ENCODE results near the gene GTF3C2.

Gene GTF3C2

GRCh38 chr2:27377618-27378095, 21.1 kb upstream of the GTF3C2 start:
- Mint-ChIP-seq H3K36me3 (peaks cover 59% of the 10 kb centered on the region), H3K4me3 (no peak overlapping the region), H3K27me3 (no peaks in the 10 kb centered on the region), H3K27ac (no peak overlapping the region), H3K4me1 (peaks cover 49% of the 10 kb centered on the region), H3K9me3 (no peaks in the 10 kb centered on the region)
- CTCF ChIA-PET: no interaction called here
- no peak for DNase-seq

GRCh38 chr2:27376866-27377617, 20.5 kb upstream of the GTF3C2 start:
- Mint-ChIP-seq H3K36me3 (peaks cover 60% of the 10 kb centered on the region), H3K27me3 (no peaks in the 10 kb centered on the region), H3K4me3 (no peak overlapping the region), H3K9me3 (no peaks in the 10 kb centered on the region), H3K4me1 (peaks cover 55% of the 10 kb centered on the region), H3K27ac (peak overlapping the region; percentile 63)
- CTCF ChIA-PET: interaction anchor here (0.6 kb wide), 1 partner anchor 32 kb away, joined by 3 read pairs; no protein-coding TSS in a partner anchor
- no peak for DNase-seq

GRCh38 chr2:27376151-27376865, 19.7 kb upstream of the GTF3C2 start:
- Mint-ChIP-seq H3K4me3 (no peak overlapping the region), H3K36me3 (peaks cover 57% of the 10 kb centered on the region), H3K27ac (peak overlapping the region; percentile 63), H3K4me1 (peaks cover 59% of the 10 kb centered on the region), H3K9me3 (no peaks in the 10 kb centered on the region), H3K27me3 (no peaks in the 10 kb centered on the region)
- CTCF ChIA-PET: no interaction called here
- DNase-seq: no peak

DNA sequence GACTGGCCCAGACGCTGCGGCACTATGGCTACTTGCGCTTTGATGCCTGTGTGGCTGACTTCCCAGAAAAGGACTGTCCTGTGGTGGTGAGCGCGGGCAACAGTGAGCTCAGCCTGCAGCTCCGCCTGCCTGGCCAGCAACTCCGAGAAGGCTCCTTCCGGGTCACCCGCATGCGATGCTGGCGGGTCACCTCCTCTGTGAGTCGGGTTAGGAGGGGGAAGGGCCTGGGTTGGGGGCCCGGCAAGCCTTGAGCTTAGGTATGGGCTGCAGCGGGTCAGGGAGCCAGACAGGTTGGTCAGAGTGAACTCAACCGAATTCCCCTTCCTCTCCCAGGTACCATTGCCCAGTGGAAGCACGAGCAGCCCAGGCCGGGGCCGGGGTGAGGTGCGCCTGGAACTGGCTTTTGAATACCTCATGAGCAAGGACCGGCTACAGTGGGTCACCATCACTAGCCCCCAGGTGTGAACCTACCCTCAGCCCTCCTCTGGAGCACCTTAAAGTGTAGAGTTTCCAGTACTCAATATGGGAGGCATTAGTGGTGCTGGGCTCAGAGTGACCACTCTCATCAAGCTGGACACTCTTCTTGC, 19.0 kb upstream of the GTF3C2 start:
- Mint-ChIP-seq H3K27ac (no peak overlapping the region), H3K27me3 (no peaks in the 10 kb centered on the region), H3K36me3 (peaks cover 54% of the 10 kb centered on the region), H3K9me3 (no peaks in the 10 kb centered on the region), H3K4me3 (no peak overlapping the region), H3K4me1 (peaks cover 54% of the 10 kb centered on the region)
- no peak for DNase-seq
- CTCF ChIA-PET: no interaction called here

- H3K36me3 Mint-ChIP-seq: peaks cover 57% of the 10 kb centered on the region
- no peak overlapping the region for H3K27ac Mint-ChIP-seq
- CTCF ChIA-PET: no interaction called here
- no peak for DNase-seq
- H3K4me1 Mint-ChIP-seq: peaks cover 50% of the 10 kb centered on the region
- no peaks in the 10 kb centered on the region for H3K27me3 Mint-ChIP-seq
- no peak overlapping the region for H3K4me3 Mint-ChIP-seq
- H3K9me3 Mint-ChIP-seq: no peaks in the 10 kb centered on the region
Observed at GRCh38 chr2:27373567-27373966, 17.0 kb upstream of the GTF3C2 start.

DNA sequence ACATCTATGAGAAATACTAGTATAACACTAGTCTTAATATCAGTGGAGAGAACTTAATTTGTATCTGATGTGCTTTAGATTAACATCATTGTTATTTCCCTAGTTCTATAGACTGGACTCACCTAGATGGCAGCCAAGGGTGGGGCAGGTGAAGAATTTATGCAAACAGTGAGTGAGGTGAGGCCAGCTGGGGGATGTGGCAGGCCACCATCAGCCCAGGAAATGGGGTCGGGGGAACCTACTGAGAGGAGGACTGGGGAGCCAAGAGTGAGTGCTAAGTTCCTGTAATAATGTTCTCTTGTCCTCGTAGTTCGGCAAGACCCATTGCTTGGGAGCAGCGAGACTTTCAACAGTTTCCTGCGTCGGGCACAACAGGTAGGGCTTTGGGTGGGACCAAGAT, 16.4 kb upstream of the GTF3C2 start:
- Mint-ChIP-seq H3K36me3 (peaks cover 62% of the 10 kb centered on the region), H3K27ac (peak overlapping the region; percentile 80), H3K27me3 (no peaks in the 10 kb centered on the region), H3K9me3 (no peaks in the 10 kb centered on the region), H3K4me1 (peaks cover 51% of the 10 kb centered on the region), H3K4me3 (peak overlapping the region; percentile 47)
- peak; percentile 46 for DNase-seq
- CTCF ChIA-PET: interaction anchor here (1.8 kb wide), 1 partner anchor 310 kb away, joined by 5 read pairs; no protein-coding TSS in a partner anchor

DNA sequence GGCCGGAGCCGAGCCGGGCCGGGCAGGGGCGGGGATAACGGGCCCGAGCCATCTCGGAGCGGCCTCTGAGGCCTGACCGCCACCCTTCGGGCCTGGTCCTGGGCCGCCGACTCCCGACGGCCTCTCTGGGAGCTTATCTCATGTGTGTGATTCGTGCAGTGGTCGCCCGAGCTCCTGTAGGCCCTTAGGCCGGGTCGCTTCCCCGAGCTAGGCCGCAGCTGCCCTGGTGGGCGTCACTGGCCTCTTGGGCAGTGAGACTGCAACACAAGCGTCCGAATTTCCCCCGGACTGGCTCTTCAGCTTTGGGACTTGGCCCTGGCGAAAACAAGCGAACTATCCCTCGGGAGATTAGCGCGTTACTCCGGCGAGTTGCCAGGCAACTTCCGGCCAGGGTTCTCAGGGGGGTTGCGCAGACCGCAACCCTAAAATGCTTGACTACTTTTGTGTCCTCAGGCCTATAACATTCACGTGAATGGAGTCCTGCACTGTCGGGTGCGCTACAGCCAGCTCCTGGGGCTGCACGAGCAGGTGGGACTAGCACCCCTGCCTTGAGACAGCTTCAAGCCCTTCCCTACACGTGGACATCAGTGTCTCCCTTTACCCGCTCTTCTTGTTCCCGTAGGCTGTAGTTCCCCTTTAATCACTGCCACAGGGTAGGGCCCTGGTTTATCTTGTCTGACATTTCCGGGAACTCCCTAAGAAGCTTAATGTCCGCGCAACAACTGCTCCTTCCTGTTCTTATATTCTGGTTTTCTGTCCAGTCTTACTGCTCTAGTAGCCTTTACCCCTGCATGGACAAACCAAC, 14.5 kb upstream of the GTF3C2 start:
- peaks cover 52% of the 10 kb centered on the region for H3K4me1 Mint-ChIP-seq
- no peaks in the 10 kb centered on the region for H3K9me3 Mint-ChIP-seq
- DNase-seq: peak; percentile 47
- peaks cover 65% of the 10 kb centered on the region for H3K36me3 Mint-ChIP-seq
- no peaks in the 10 kb centered on the region for H3K27me3 Mint-ChIP-seq
- H3K4me3 Mint-ChIP-seq: peak overlapping the region; percentile 98
- peak overlapping the region; percentile 93 for H3K27ac Mint-ChIP-seq
- CTCF ChIA-PET: interaction anchor here (0.7 to 2.8 kb wide), 5 partner anchors 9 to 312 kb away, joined by 3 to 14 read pairs (median 5); partner anchors contain the start of gene ZNF513

DNA sequence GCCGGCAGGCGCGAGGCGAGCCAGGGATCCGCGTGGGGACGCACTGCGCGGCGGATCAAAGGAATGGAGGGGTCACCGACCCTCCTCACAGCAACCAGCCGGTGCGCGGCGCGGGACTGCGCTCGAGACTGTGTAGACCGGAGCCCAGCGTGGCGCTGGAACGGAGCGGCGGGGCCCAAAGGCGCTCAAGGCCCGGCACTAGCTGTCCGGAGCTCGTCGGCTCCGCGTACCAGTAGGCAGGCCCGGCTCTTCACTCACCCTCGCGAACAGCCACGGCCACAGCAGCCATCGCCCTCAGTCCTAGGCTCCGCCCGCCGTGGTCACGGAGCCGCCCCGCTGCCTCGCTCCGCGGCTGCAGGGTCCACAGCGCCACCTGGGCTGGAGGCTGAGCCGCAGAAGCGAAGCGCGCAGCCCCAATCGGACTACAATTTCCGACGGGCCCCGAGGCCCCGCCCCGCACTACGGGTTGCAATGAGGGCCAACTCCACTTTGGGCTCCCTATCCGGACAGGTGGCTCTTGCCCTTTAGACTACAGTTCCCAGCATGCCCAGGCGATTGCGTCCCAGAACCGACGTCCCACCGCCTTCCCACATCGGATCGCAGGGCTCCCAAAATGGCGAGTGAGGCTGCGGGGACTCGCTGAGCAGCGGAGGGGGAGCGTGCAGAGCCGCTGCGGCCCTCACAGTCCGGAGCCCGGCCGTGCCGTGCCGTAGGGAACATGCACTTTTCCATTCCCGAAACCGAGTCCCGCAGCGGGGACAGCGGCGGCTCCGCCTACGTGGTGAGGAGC, 13.7 kb upstream of the GTF3C2 start, which contains the start of the genes EIF2B4 and SNX17:
Gene EIF2B4 (minus strand): TSS at position 313 of the 790 bp plus-strand sequence. CDS start 24 bp downstream, at position 289.
Gene SNX17 (plus strand): TSS at position 591 of the 790 bp plus-strand sequence. CDS start 128 bp downstream, at position 719.
- H3K27me3 Mint-ChIP-seq: no peaks in the 10 kb centered on the region
- CTCF ChIA-PET: interaction anchor here (1.0 to 2.8 kb wide), 8 partner anchors 10 to 91 kb away, joined by 3 to 14 read pairs (median 4); partner anchors contain the start of gene ZNF513
- H3K9me3 Mint-ChIP-seq: no peaks in the 10 kb centered on the region
- H3K4me1 Mint-ChIP-seq: peaks cover 52% of the 10 kb centered on the region
- H3K27ac Mint-ChIP-seq: peak within 1 kb of the TSS; percentile 93
- peak; percentile 100 for DNase-seq
- H3K36me3 Mint-ChIP-seq: peaks cover 62% of the 10 kb centered on the region
- peak within 1 kb of the TSS; percentile 98 for H3K4me3 Mint-ChIP-seq

- peak overlapping the region; percentile 92 for H3K27ac Mint-ChIP-seq
- CTCF ChIA-PET: interaction anchor here (0.8 to 2.8 kb wide), 8 partner anchors 9 to 61 kb away, joined by 3 to 14 read pairs (median 4); partner anchors contain the start of gene ZNF513
- peak overlapping the region; percentile 98 for H3K4me3 Mint-ChIP-seq
- no peak for DNase-seq
- H3K9me3 Mint-ChIP-seq: no peaks in the 10 kb centered on the region
- H3K36me3 Mint-ChIP-seq: peaks cover 58% of the 10 kb centered on the region
- H3K27me3 Mint-ChIP-seq: no peaks in the 10 kb centered on the region
- H3K4me1 Mint-ChIP-seq: peaks cover 48% of the 10 kb centered on the region
Observed at GRCh38 chr2:27369471-27370025, 13.0 kb upstream of the GTF3C2 start.

GRCh38 chr2:27363933-27364332, 7.4 kb upstream of the GTF3C2 start:
- Mint-ChIP-seq H3K27me3 (no peaks in the 10 kb centered on the region), H3K36me3 (peaks cover 35% of the 10 kb centered on the region), H3K9me3 (no peaks in the 10 kb centered on the region), H3K27ac (no peak overlapping the region), H3K4me3 (no peak overlapping the region), H3K4me1 (peaks cover 14% of the 10 kb centered on the region)
- DNase-seq: no peak
- CTCF ChIA-PET: no interaction called here

DNA sequence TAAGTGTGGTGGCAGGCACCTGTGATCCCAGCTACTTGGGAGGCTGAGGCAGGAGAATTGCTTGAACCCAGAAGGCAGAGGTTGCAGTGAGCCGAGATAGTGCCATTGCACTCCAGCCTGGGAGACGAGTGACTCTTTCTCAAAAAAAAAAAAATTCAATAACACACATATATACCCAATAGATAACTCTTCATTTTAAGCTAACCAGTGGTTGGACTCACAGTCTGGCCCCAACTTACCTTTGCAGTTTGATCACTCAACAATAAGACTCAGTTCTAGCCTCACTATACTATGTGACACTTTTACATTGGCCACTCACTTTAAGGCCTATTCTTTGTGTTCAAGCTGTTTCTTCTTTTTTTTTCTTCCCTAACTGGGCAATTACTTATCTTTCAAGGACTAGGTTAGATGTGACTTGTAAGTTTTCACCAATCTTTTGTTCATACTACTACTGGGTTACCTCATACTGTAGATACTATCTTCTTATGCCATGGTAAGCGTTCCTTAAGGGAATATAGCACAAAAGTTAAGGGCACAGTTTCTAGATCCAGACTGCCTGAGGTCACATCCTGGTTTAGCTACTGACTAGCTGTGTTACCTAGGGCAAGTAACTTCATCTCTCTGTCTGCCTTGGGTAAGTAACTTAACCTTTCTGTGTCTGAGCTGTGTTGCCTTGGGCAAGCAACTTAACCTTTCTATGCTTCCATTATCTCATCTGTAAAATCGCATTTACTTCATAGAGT, 6.3 kb upstream of the GTF3C2 start:
- Mint-ChIP-seq H3K27ac (peak overlapping the region; percentile 55), H3K9me3 (no peaks in the 10 kb centered on the region), H3K4me1 (peaks cover 13% of the 10 kb centered on the region), H3K4me3 (no peak overlapping the region), H3K27me3 (no peaks in the 10 kb centered on the region), H3K36me3 (peaks cover 29% of the 10 kb centered on the region)
- no peak for DNase-seq
- CTCF ChIA-PET: no interaction called here

GRCh38 chr2:27356056-27356381, 545 bp downstream of the GTF3C2 start:
- Mint-ChIP-seq H3K9me3 (no peaks in the 10 kb centered on the region), H3K4me1 (peaks cover 60% of the 10 kb centered on the region), H3K27ac (peak overlapping the region; percentile 97), H3K4me3 (peak overlapping the region; percentile 95), H3K27me3 (peaks cover 5% of the 10 kb centered on the region), H3K36me3 (peaks cover 12% of the 10 kb centered on the region)
- CTCF ChIA-PET: no interaction called here
- no peak for DNase-seq
